ENCODE measurements around the gene DENND1A. TPM values are rescaled to one million over a fixed set of nuclear protein-coding genes. Genes with fewer than 3 reads are reported as not detected.

DENND1A gene
- total and polyA plus RNA-seq, 2 experiments from 2014 or later: 13.1 to 28.7 TPM

- TF ChIP-seq REST (IDR thresholded peaks at IDR 0.05; ENCODE audit: unreplicated experiment) (no peak), EZH2 (IDR thresholded peaks at IDR 0.05; ENCODE audit: low read depth, unreplicated experiment) (no peak), NANOG (IDR thresholded peaks at IDR 0.05; ENCODE audit: borderline replicate concordance) (no peak), ETS1 (IDR thresholded peaks at IDR 0.05) (no peak), CTCF (conservative IDR thresholded peaks at IDR 0.05; ENCODE audit: low read depth in 2 of 2) (no peak), POLR2AphosphoS5 (IDR thresholded peaks at IDR 0.05; ENCODE audit: low read depth) (no peak)
These were observed 69.3 kb downstream of the DENND1A start (continued) for GRCh38 chr9:123860603-123861002.

- DNase-seq (ENCODE audit: low spot score): no peak
- TF ChIP-seq CREB1 (CRISPR knock-in tag; IDR thresholded peaks at IDR 0.05; ENCODE audit: low read depth) (no peak), ZNF462 (CRISPR knock-in tag; IDR thresholded peaks at IDR 0.05) (no peak), CTCF (conservative IDR thresholded peaks at IDR 0.05; ENCODE audit: low read depth in 2 of 2) (no peak), EZH2phosphoT487 (IDR thresholded peaks at IDR 0.05; ENCODE audit: unreplicated experiment) (no peak), POLR2AphosphoS5 (IDR thresholded peaks at IDR 0.05; ENCODE audit: low read depth) (no peak), NANOG (IDR thresholded peaks at IDR 0.05; ENCODE audit: borderline replicate concordance) (no peak)
These were observed 77.5 kb downstream of the DENND1A start for GRCh38 chr9:123852403-123852802.

More at GRCh38 chr9:123852403-123852802, 77.5 kb downstream of the DENND1A start:
- no peak overlapping the region for H3K4me3 ChIP-seq
- peaks cover 16% of the 10 kb centered on the region for H3K79me2 ChIP-seq (replicated peaks; ENCODE audit: insufficient read depth)
- H4K20me1 ChIP-seq (replicated peaks; ENCODE audit: insufficient read depth): no peaks in the 10 kb centered on the region
- H3K9me2 ChIP-seq (ENCODE audit: insufficient read depth): no peaks in the 10 kb centered on the region
- Mint-ChIP-seq H3K4me3 (no peak overlapping the region), H3K4me1 (peaks cover 16% of the 10 kb centered on the region), H3K27me3 (ENCODE audit: insufficient read depth, low read depth, poor library complexity) (peaks cover 7% of the 10 kb centered on the region), H3K36me3 (ENCODE audit: low read depth) (peaks cover 33% of the 10 kb centered on the region), H3K9me3 (peaks cover 10% of the 10 kb centered on the region), H3K27ac (no peak overlapping the region)
- peaks cover 2% of the 10 kb centered on the region; the same call in 1 of the 2 replicates for H3K36me3 ChIP-seq (ENCODE audit: insufficient read depth)
- no peak overlapping the region for H2AFZ ChIP-seq
- no peak overlapping the region for H3K27ac ChIP-seq (ENCODE audit: low read depth)
- H3K4me1 ChIP-seq (ENCODE audit: insufficient read depth): peaks cover 27% of the 10 kb centered on the region
- H3K4me2 ChIP-seq: 0 out of 2 replicates have a peak overlapping the region, but pooled peaks have one; percentile 49
- no peak for ATAC-seq
- H3K27me3 ChIP-seq (ENCODE audit: insufficient read depth): no peaks in the 10 kb centered on the region
- H3F3A ChIP-seq (replicated peaks; ENCODE audit: low read depth): peaks cover 3% of the 10 kb centered on the region; the same call in 1 of the 2 replicates
